ENCODE data around the gene POP7.

POP7 gene

GRCh38 chr7:100683659-100684533 lies 22.0 kb upstream of the POP7 start:
- Mint-ChIP-seq H3K36me3 (ENCODE audit: low read depth) (peaks cover 11% of the 10 kb centered on the region), H3K4me3 (no peak overlapping the region), H3K27me3 (ENCODE audit: low read depth) (no peaks in the 10 kb centered on the region), H3K9me3 (no peaks in the 10 kb centered on the region), H3K27ac (no peak overlapping the region), H3K4me1 (ENCODE audit: low read depth) (peaks cover 7% of the 10 kb centered on the region)

- H3K4me1 Mint-ChIP-seq (ENCODE audit: low read depth): peaks cover 9% of the 10 kb centered on the region
- no peak overlapping the region for H3K27ac Mint-ChIP-seq
- H3K9me3 Mint-ChIP-seq: no peaks in the 10 kb centered on the region
- H3K36me3 Mint-ChIP-seq (ENCODE audit: low read depth): peaks cover 11% of the 10 kb centered on the region
- H3K27me3 Mint-ChIP-seq (ENCODE audit: low read depth): no peaks in the 10 kb centered on the region
- H3K4me3 Mint-ChIP-seq: no peak overlapping the region
Observed at GRCh38 chr7:100684534-100685042, 21.3 kb upstream of the POP7 start.

DNA sequence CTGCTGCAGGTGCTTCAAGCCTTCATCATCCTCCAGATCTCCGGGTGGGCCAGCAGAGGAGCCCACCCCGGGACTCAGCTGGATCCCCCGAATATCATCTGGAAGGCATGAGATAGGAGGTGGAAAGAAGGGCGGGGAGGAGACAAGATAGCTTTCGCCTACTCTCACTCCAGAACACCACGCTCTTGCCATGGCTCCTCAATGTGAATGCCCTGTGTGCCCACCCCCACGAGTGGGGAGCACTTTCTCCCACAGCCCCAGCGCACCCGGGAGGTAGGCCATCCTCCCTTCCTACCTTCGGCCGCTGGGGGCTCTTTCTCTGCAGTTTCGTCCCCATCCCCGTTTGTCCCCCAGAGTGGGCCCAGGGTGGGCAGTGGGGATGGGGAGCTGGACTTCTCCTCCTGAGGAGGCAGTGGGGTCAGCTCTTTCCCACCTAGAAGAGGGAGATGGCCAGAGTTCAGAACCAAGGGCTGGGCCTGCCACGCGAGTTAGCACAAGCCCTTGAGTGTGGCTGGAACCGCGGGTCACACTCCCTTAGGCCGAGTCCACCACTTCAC lies 20.8 kb upstream of the POP7 start:
- no peaks in the 10 kb centered on the region for H3K9me3 Mint-ChIP-seq
- no peak overlapping the region for H3K4me3 Mint-ChIP-seq
- no peak overlapping the region for H3K27ac Mint-ChIP-seq
- H3K27me3 Mint-ChIP-seq (ENCODE audit: low read depth): no peaks in the 10 kb centered on the region
- H3K36me3 Mint-ChIP-seq (ENCODE audit: low read depth): peaks cover 8% of the 10 kb centered on the region
- peaks cover 9% of the 10 kb centered on the region for H3K4me1 Mint-ChIP-seq (ENCODE audit: low read depth)

DNA sequence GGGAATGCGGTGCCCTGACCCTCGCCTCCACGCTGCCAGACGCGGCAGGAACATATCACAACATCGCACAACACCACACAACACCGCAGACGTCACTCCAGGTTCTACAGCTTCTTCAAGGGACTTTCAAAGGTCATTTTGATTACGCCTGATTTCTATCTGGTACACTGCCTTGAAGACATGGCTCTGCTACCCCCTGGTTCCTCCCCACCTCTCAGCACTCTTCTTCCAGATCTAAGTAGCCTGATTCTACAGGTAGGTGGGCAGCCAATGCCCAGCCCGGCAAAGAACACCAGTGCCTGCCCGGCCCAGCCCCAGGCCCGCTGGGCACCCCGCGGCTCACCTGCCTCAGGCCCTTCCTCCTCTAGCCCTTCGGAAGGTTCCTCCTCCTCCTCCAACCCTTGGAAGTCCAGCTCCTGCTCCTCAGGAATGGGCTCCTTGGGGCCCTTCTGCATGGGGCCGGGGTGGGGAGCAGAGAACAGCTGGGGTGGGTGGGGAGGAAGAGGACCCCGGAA lies 20.2 kb upstream of the POP7 start:
- Mint-ChIP-seq H3K9me3 (no peaks in the 10 kb centered on the region), H3K27ac (no peak overlapping the region), H3K27me3 (ENCODE audit: low read depth) (no peaks in the 10 kb centered on the region), H3K4me3 (no peak overlapping the region), H3K4me1 (ENCODE audit: low read depth) (peaks cover 7% of the 10 kb centered on the region), H3K36me3 (ENCODE audit: low read depth) (peaks cover 7% of the 10 kb centered on the region)

DNA sequence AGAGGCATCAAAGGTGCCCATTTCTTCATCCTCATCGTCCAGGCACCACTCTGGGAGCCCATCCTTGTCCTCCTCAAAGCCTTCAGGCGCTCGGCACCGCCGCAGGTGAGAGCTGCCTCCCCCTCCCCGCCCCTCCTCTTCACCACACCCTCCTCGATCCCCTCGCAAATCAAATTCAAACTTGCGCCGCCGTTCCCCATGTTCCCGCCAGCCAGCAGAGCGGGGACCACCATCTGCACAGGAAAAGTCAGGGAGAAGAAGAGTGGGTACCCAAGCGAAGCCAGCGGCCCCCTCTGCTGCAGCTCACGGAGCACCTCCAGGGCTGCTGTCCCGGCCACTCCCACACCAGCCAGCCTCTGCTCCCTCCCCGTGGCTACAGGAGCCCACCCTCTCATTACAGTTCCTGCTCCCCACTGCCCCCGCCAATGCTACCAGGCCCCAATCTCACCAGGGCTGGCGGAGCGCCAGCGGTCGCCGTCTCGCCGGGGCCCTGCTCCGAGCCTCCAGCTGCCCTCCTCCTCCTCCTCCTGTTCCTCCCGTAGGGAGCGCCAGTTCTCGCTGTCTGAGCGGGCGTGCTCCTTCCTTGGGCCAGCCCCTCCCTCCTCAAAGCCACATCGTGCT lies 19.6 kb upstream of the POP7 start:
- Mint-ChIP-seq H3K36me3 (ENCODE audit: low read depth) (peaks cover 7% of the 10 kb centered on the region), H3K27me3 (ENCODE audit: low read depth) (no peaks in the 10 kb centered on the region), H3K4me1 (ENCODE audit: low read depth) (peaks cover 7% of the 10 kb centered on the region), H3K9me3 (no peaks in the 10 kb centered on the region), H3K27ac (no peak overlapping the region), H3K4me3 (no peak overlapping the region)

- Mint-ChIP-seq H3K27ac (no peak overlapping the region), H3K27me3 (ENCODE audit: low read depth) (no peaks in the 10 kb centered on the region), H3K4me3 (no peak overlapping the region), H3K9me3 (no peaks in the 10 kb centered on the region), H3K4me1 (ENCODE audit: low read depth) (peaks cover 10% of the 10 kb centered on the region), H3K36me3 (ENCODE audit: low read depth) (peaks cover 10% of the 10 kb centered on the region)
Observed at GRCh38 chr7:100686822-100687211, 19.1 kb upstream of the POP7 start.

DNA sequence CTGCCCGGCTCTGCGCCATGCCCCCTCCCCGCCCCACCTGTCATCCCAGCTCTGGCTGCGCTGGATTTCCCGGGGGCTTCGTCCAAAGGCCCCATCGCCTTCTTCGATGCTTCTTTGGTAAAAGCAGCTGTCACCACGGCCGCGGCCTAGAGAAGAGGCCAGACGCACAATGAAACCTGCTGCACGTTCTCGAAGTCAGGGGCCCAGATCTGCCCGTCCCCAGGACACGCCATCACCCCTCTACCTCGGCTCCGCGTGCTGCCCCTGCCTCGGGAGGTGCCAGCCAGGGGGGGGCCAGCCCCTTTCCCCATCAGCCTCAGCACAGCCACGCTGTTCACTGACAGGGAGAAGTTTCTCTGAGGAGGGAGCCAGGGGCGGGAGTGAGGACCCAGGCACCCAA lies 18.7 kb upstream of the POP7 start:
- Mint-ChIP-seq H3K36me3 (ENCODE audit: low read depth) (peaks cover 10% of the 10 kb centered on the region), H3K27me3 (ENCODE audit: low read depth) (no peaks in the 10 kb centered on the region), H3K4me1 (ENCODE audit: low read depth) (peaks cover 13% of the 10 kb centered on the region), H3K9me3 (no peaks in the 10 kb centered on the region), H3K27ac (no peak overlapping the region), H3K4me3 (no peak overlapping the region)

- no peaks in the 10 kb centered on the region for H3K27me3 Mint-ChIP-seq (ENCODE audit: low read depth)
- H3K27ac Mint-ChIP-seq: no peak overlapping the region
- peaks cover 19% of the 10 kb centered on the region for H3K4me1 Mint-ChIP-seq (ENCODE audit: low read depth)
- H3K9me3 Mint-ChIP-seq: no peaks in the 10 kb centered on the region
- peaks cover 12% of the 10 kb centered on the region for H3K36me3 Mint-ChIP-seq (ENCODE audit: low read depth)
- no peak overlapping the region for H3K4me3 Mint-ChIP-seq
Observed at GRCh38 chr7:100687751-100688300, 18.1 kb upstream of the POP7 start.

DNA sequence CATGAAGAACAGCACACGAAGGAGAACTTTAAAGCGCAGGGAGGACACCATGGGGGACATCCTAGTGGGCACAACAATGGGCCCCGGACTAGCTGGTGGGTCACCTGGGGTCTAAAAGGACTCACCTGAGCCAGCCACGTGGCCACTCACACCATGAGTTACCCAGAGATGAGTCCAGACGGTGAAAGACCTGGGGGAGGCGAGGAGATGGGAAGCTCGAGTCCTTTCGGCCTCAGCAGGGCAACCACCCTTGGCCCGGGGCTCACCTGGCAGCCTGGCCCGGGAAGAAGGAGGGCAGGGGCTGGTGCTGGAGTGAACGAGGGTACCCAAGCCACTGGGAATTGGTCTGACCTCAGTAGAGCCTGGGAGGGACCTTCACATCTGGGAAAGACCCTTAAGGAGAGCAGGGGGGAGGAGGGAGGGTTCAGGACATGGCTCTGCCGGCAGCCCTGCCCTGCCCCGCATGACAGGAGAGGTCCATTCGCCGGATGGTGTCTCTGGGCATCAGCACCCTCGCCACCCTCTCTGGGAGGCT lies 17.5 kb upstream of the POP7 start:
- H3K4me1 Mint-ChIP-seq (ENCODE audit: low read depth): peaks cover 22% of the 10 kb centered on the region

DNA sequence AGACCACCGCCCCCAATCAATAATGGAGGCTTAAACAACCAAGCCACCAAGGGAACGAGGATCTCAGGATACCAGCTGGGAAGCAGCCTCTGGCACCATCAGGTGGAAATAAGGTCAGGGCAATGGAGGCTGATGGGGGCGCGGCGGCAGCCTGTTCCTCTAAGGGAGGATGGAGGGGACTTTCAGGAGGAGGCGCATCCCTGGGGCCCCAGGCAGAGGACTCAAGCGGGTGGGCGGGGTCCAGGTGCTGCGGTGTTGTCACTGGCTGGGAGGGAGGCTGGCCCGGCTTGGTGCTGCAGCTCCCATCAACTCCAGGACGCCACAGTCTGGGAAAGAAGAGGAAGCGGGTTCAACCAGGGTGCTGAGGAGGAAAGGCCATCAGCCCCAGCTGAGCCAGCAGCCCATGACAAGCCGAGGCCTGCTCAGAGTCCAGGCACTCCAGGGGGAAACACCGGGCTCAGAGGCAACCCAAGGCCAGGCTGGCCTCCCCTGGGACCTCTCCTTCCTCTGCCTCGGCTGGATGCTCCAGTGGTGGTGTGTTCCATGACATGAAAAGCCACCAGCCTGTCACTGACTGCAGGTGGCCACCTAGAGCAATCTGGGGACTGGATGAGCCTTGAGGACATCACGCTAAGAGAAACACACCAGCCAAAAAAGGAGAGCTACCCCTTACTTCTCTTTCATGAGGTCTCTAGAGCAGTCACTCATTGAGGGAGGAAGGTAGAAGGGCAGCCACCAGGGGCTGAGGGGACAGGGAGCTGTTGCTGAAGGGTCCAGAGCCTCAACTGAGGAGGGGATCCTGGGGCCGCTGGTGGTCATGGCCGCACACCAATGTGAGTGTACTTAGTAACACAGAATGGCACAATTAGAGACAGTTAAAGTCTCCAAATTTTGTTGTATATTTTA lies 16.4 kb upstream of the POP7 start:
- Mint-ChIP-seq H3K4me1 (ENCODE audit: low read depth) (peaks cover 22% of the 10 kb centered on the region), H3K4me3 (no peak overlapping the region), H3K36me3 (ENCODE audit: low read depth) (peaks cover 15% of the 10 kb centered on the region), H3K9me3 (no peaks in the 10 kb centered on the region), H3K27ac (no peak overlapping the region), H3K27me3 (ENCODE audit: low read depth) (peaks cover 5% of the 10 kb centered on the region)

More for the DNA sequence above, 17.5 kb upstream of the POP7 start:
- Mint-ChIP-seq H3K9me3 (no peaks in the 10 kb centered on the region), H3K27me3 (ENCODE audit: low read depth) (peaks cover 5% of the 10 kb centered on the region), H3K27ac (no peak overlapping the region), H3K36me3 (ENCODE audit: low read depth) (peaks cover 15% of the 10 kb centered on the region), H3K4me3 (no peak overlapping the region)

DNA sequence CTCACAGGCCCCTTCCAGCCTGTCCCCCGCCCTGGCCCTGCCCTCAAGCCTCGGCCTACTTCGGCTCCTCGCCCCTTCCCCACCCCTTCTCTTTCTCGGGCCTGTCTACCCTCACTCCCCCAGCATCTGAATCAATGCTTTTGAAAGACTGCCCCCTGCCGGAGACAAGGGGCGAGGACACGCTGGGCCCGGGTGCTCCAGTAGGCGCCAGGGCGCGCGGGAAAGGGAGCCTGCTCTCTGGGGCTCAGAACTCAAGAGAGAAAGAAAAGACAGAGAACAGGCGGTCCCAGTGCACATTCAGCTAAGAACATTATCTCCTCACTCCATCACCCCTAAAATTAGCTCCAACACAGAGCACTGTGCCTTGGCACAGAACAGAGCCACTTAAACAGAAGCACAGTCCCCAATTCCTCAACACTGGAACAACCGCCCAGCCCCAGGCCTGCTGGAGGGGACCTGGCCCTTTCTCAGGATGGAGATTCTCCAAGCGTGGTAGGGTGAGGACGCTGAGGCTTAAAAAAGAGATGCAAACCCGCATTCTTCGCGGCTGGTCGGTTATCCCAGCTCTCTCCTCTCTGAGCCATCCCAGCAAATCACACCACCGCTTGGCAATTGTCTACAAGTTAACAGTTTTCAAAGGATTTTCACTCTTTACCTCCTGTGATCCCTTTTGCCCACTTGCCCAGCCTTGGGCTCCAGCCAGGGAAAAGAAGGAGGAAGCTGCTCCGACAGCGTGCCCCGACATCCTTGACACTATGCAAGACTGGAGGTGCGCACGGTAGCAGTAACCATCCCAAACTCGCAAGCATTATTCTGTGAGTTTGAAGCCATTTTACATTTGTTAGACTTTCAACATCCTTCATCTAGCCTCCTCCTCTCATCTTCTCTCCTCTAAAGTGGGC lies 14.0 kb upstream of the POP7 start:
- Mint-ChIP-seq H3K27me3 (ENCODE audit: low read depth) (peaks cover 16% of the 10 kb centered on the region), H3K9me3 (no peaks in the 10 kb centered on the region), H3K27ac (no peak overlapping the region), H3K4me3 (peak overlapping the region; percentile 99), H3K4me1 (ENCODE audit: low read depth) (peaks cover 22% of the 10 kb centered on the region), H3K36me3 (ENCODE audit: low read depth) (peaks cover 12% of the 10 kb centered on the region)

- peaks cover 16% of the 10 kb centered on the region for H3K27me3 Mint-ChIP-seq (ENCODE audit: low read depth)
- H3K4me3 Mint-ChIP-seq: peak overlapping the region; percentile 99
- H3K4me1 Mint-ChIP-seq (ENCODE audit: low read depth): peaks cover 22% of the 10 kb centered on the region
- peaks cover 12% of the 10 kb centered on the region for H3K36me3 Mint-ChIP-seq (ENCODE audit: low read depth)
- H3K9me3 Mint-ChIP-seq: no peaks in the 10 kb centered on the region
- peak overlapping the region; percentile 95 for H3K27ac Mint-ChIP-seq
Observed at GRCh38 chr7:100692578-100692961, 13.4 kb upstream of the POP7 start.

Measured in T-helper 1 cell treated with Interleukin-12 subunit alpha and Interleukin-12 subunit beta and Interleukin-4 antibody, amounts not matched to agents 30 μg/mL and 1 μg/mL, for 36 hours (primary cell).